Measurements from ENCODE around the gene PRM2.
A peak's percentile ranks its signal among the peaks of the same experiment; 100 is the strongest.

Gene PRM2

DNA sequence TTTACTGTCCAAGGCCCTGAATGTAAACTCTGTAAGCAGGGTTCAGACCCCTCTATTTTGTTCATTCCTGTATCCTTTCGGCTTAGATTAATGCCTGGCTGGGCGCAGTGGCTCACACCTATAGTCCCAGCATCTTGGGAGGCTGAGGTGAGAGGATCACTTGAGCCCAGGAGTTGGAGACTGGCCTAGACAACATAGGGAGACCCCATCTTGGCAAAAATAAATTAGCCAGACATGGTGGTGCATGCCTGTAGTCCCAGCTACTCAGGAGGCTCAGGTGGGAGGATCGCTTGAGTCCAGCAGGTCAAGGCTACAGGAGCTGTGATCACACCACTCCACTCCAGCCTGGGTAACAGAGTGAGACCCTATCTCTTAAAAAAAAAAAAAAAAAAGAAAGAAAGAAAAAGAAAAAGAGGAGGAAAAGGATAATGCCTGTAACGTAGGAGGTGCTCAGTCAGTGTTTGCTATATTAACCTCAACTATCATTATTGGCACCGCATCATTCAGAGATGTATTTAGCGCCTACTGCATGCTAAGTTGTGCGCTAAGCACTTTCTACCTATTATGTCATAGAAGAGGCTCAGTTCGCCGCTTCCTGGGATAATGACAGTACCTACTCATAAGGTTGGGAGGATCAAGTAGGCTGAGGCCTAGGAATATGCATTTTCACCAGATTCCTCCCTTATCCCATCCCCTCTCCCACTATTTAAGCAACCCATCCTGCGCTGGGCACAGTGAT lies 25.3 kb downstream of the PRM2 start:
- DNase-seq, result no peak

- no peak for DNase-seq
These were observed 26.0 kb downstream of the PRM2 start for GRCh38 chr16:11250091-11250785.

GRCh38 chr16:11249233-11250061 lies 26.8 kb downstream of the PRM2 start:
- DNase-seq, result no peak

- DNase-seq, result peak in 1 of 56 donors; percentile 6
These were observed 28.1 kb downstream of the PRM2 start for GRCh38 chr16:11248133-11248532.

DNA sequence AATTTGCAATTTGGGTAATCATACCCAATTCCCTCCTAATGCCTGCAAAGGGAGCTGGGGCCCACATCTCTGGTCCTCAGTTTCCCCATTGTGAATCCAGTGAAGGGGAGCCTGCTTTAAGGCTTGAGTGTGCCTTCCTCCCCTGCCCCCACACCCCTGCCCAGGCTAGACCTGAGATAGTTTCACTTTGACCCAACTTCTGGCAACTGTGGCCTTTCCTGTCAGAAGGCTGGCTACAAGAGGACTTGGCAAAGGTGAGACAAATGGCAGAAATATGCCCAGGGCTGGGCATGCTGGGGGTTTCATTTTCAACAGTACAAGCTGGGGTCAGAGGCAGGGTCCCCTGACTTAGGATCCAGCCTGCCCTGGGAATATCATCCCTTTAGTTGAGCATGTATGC lies 30.3 kb downstream of the PRM2 start:
- no peak for DNase-seq

DNA sequence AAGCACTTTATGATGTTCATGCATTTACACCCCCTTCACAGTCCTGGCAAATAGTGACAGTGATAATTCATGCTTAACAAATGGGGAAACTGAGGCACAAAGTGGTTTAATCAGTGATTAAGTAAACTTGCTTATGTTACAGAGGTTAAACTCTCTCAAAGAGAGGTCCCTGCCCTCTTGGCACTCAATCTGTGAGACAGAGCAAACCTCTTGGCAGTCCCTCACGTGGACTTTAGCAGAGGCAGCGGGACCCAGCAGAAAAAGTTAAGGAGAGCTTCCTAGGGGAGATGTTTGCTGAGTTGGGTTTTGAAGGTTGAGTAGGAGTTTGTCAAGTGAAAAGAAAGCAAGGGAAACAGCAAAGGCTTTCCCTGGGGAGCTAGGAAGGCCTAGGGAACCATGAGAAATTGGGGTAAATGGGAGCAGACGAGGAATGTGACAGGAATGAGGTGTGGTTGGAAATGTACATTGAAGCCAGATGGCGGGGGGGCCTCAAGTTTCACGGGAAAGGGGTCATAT lies 31.0 kb downstream of the PRM2 start:
- no peak for DNase-seq

DNA sequence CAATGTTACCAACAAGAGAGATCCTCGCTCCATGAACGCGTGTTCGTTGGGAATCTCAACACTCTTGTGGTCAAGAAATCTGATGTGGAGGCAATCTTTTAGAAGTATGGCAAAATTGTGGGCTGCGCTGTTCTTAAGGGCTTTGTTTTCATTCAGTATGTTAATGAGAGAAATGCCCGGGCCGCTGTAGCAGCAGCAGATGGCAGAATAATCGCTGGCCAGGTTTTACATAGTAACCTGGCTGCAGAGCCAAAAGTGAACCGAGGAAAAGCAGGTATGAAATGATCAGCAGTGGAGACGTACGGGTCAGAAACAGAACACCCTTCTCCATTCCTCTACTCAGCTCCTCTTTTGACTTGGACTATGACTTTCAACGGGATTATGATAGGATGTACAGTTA lies 33.6 kb downstream of the PRM2 start:
- no peak for DNase-seq

DNA sequence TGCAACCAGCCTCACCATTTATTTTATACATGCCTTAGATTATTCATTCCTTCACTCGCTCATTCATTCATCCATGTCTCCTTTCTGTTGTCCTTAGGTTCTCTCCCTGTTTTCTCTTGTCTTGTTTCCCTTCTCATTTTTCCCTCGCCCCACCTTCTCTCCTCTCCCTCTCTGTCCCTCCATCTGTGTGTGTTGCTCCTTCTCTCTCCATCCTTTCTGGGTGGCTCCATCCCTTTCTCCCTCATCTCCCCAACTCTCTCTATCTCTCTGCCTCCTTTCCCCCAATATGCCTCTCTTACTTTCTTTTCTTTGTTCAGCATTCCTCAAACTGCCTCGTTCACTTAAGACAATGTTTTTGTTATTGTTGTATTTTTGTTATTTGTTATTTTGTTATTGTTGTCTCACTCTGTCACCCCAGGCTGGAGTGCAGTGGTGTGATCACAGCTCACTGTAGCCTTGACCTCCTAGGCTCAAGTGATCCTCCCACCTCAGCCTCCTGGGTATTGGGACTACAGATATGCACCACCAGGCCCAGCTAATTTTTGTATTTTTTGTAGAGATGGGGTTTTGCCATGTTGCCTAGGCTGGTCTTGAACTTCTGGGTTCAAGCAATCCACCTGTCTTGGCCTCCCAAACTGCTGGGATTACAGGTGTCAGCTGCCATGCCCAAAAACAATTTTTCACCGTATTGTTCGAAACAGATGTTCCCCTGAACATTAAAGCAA lies 34.6 kb downstream of the PRM2 start:
- DNase-seq, result no peak

GRCh38 chr16:11240636-11241473 lies 35.4 kb downstream of the PRM2 start:
- no peak for DNase-seq

DNA sequence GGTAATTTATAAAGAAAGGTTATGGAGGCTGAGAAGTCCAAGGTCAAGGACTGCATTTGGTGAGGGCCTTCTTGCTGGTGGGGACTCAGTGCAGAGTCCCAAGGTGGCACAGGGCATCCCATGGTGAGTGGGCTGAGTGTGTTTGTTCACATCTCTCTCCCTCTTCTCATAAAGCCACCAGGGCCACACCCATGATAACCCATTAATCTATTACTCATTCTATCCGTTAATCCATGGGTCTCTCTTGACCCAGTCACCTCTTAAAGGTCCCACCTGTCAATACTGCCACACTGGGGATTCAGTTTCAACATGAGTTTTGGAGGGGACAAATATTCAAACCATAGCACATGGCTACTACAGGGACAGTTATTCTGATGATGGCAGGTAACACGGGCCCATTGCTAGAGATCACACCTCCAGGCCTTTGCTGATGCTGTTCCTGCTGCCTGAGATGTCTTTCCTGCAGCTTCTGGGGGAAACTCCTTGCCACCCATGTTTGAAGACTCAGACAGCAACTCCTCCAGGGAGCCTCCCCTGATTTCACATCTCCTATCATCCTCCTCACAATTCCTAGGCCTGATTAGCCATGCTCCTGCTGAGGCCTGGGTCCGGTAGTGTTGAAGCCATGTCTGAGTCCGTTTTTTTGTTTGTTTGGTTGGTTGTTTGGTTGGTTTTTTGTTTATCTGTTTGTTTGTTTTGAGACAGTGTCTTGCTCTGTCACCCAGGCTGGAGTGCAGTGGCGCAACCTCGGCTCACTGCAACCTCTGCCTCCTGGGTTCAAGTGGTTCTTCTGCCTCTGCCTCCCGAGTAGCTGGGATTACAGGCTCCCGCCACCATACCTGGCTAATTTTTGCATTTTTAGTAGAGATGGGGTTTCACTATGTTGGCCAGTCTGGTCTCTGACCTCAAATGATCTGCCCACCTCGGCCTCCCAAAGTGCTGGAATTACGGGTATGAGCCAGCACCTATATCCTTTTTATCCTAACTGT lies 36.3 kb downstream of the PRM2 start:
- DNase-seq, result no peak

GRCh38 chr16:11238272-11239202 lies 37.7 kb downstream of the PRM2 start:
- no peak for DNase-seq

GRCh38 chr16:11236461-11237254 lies 39.6 kb downstream of the PRM2 start:
- DNase-seq, result no peak

DNA sequence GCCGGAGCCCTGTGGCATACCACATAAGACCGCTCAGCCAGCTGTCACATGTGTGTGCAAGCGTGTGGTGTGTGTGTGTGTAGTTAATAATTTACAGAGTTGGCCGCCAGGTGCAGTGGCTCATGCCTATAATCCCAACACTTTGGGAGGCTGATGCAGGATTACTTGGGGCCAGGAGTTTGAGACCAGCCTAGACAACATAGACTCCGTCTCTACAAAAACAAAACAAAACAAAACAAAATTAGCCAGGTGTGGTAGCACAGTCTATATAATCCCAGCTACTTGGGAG lies 40.6 kb downstream of the PRM2 start:
- DNase-seq, result no peak

GRCh38 chr16:11234884-11235702 lies 41.2 kb downstream of the PRM2 start:
- no peak for DNase-seq

- DNase-seq, result no peak
These were observed 42.4 kb downstream of the PRM2 start for GRCh38 chr16:11233727-11234376.

All from nucleus accumbens (tissue), 56 donors.